Measurements from ENCODE around the gene VPS37D. TPM values are rescaled to one million over a fixed set of nuclear protein-coding genes. Genes with fewer than 3 reads are reported as not detected.
A peak's percentile ranks its signal among the peaks of the same experiment; 100 is the strongest.

VPS37D gene
- total and polyA plus RNA-seq, 10 of the 15 experiments (the other 5 are each of a cell fraction or from before 2014, with no cell fraction given), result 0.10 to 0.45 (median 0.16) TPM; not detected in 6

GRCh38 chr7:73718905-73719805 is 51.5 kb downstream of the VPS37D start, which contains the start of gene STX1A (continued):
- no peak for TF ChIP-seq ZBTB11 (CRISPR knock-in tag; IDR thresholded peaks at IDR 0.05)
- peak; percentile 71 for TF ChIP-seq NR2F1 (conservative IDR thresholded peaks at IDR 0.05)
- no peak for TF ChIP-seq HSF1 (IDR thresholded peaks at IDR 0.05; ENCODE audit: low read depth, low read length)
- TF ChIP-seq IKZF1 (conservative IDR thresholded peaks at IDR 0.05), result peak; percentile 90
- no peak for TF ChIP-seq WRNIP1 (IDR thresholded peaks at IDR 0.05; ENCODE audit: borderline replicate concordance, low read depth, low read length)
- TF ChIP-seq TCF7 (IDR thresholded peaks at IDR 0.05; ENCODE audit: borderline replicate concordance), result no peak
- TF ChIP-seq EGR1 (IDR thresholded peaks at IDR 0.05; ENCODE audit: borderline replicate concordance in 1 of 2, low read depth in 2 of 2, low read length in 2 of 2), result no peak
- no peak for TF ChIP-seq MYB (IDR thresholded peaks at IDR 0.05; ENCODE audit: borderline replicate concordance, low read depth, low read length)

Measured in GM12878 (cell line).